ENCODE data around the gene LMOD3.

- TF ChIP-seq CTCF (IDR thresholded peaks at IDR 0.05; ENCODE audit: insufficient read depth, low read length, poor library complexity, severe bottlenecking) (no peak), EZH2phosphoT487 (conservative IDR thresholded peaks at IDR 0.05; ENCODE audit: low read length) (no peak)
Observed at GRCh38 chr3:69092030-69092516, 30.3 kb downstream of the LMOD3 start.
